H1 (cell line): ENCODE data around the gene PLK5. TPM values are rescaled to one million over a fixed set of nuclear protein-coding genes. Genes with fewer than 3 reads are reported as not detected.

Experiments used
- EP300 ChIP-seq, 2 experiments: IDR thresholded peaks; 1 replicate in 1 of 2; 2 replicates in 1 of 2; pipeline ENCODE4 v1.6.1; 2011 to 2012; ENCODE audit warnings: low read depth in 2 of 2, low read length in 2 of 2, mild to moderate bottlenecking in 2 of 2, borderline replicate concordance in 1 of 2, inconsistent platforms in 1 of 2, moderate library complexity in 1 of 2
- POLR2AphosphoS5 ChIP-seq: IDR thresholded peaks from 2 replicates; pipeline ENCODE4 v1.6.1; 2011; ENCODE audit warnings: low read depth, low read length
- SIRT6 ChIP-seq: IDR thresholded peaks from one replicate; pipeline ENCODE4 v1.7.1; 2012; ENCODE audit warnings: low read length, inconsistent platforms
- polyA plus RNA-seq, 7 experiments: library from polyadenylated mRNA; depleted of rRNA in 3 of 7; stranded (reverse) in 5 of 7; unstranded in 2 of 7; fragments of >200 nt in 5 of 7; fragments of 200-250 nt in 2 of 7; gene quantifications; 1 replicate in 5 of 7; 2 replicates in 1 of 7; 4 replicates in 1 of 7; pipeline versions ENCODE4 v1.2.1 to v1.2.3, GENCODE V29; 2011 to 2013; ENCODE audit warnings: missing spikeins in 2 of 7, mixed read lengths in 2 of 7
- total RNA-seq: library from RNA; stranded (reverse); fragmentation: NEBNext Ultra II Directional; extraction: Animal tissue kit (Norgen Biotek cat#: 25700); gene quantifications from 2 replicates; pipeline ENCODE4 v1.2.1, GENCODE V29; 2021
- TF ChIP-seq, protein P1 (sequence below): IDR thresholded peaks from 2 replicates; pipeline ENCODE4 v1.6.1; 2012; ENCODE audit warnings: inconsistent platforms

Gene PLK5
- total and polyA plus RNA-seq, 2 of the 8 experiments (the other 6 are each of a cell fraction or from before 2014, with no cell fraction given) = 0.43 to 0.45 TPM

DNA sequence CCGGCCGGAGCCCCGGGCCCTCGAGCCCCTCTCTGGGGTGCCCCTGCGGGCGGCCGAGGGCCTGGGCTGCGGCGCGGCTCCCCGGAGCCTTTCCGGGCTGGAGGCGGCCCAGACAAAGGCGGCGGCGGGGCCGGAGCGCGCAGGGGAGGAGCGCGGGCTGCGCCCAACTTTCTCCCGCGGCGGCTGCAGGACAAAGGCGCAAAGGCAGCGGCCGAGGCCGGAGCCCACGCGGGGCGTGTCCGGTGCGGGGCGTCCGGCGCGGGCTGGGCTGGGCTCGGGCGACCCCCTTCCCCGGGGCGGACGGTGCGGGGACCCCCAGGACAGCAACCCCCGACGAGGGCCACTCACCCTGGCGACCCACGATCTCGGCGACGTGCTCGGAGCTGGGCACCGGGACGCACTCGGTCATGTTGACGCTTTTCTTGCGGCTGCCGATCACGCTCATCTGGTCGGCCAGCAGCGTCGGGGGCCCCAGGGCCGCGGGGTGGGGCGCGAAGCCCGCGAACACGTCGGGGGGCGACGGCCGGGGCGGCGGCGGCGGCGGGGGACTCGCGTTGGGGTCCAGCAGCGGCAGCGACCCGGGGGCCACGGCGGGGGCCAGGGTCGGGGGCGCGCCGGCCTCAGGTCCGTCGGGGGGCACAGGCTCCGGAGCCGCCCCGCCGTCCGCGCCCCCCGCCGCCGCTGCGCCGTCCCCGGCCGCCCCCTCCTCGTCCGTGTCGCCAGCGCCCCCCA is 43.4 kb downstream of the PLK5 start (continued):
- TF ChIP-seq EP300 (IDR thresholded peaks at IDR 0.05; ENCODE audit: borderline replicate concordance in 1 of 2, low read depth in 2 of 2, low read length in 2 of 2) (no peak), POLR2AphosphoS5 (peak; percentile 70; the same call in 1 of the 2 replicates), SIRT6 (no peak)
- TF ChIP-seq, protein P1, sequence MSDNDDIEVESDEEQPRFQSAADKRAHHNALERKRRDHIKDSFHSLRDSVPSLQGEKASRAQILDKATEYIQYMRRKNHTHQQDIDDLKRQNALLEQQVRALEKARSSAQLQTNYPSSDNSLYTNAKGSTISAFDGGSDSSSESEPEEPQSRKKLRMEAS = no peak
- TF ChIP-seq, all 59 proteins: peak for 5
